GM21423 (cell line): ENCODE data around the gene PDHA1.

Experiments used
- ATAC-seq: cut with Tn5 transposase; IDR thresholded peaks from one replicate; pipeline ENCODE4 v1.9.1; 2021; ENCODE audit warnings: mild to moderate bottlenecking, moderate library complexity; ENCODE audit not compliant: unreplicated experiment

PDHA1 gene

DNA sequence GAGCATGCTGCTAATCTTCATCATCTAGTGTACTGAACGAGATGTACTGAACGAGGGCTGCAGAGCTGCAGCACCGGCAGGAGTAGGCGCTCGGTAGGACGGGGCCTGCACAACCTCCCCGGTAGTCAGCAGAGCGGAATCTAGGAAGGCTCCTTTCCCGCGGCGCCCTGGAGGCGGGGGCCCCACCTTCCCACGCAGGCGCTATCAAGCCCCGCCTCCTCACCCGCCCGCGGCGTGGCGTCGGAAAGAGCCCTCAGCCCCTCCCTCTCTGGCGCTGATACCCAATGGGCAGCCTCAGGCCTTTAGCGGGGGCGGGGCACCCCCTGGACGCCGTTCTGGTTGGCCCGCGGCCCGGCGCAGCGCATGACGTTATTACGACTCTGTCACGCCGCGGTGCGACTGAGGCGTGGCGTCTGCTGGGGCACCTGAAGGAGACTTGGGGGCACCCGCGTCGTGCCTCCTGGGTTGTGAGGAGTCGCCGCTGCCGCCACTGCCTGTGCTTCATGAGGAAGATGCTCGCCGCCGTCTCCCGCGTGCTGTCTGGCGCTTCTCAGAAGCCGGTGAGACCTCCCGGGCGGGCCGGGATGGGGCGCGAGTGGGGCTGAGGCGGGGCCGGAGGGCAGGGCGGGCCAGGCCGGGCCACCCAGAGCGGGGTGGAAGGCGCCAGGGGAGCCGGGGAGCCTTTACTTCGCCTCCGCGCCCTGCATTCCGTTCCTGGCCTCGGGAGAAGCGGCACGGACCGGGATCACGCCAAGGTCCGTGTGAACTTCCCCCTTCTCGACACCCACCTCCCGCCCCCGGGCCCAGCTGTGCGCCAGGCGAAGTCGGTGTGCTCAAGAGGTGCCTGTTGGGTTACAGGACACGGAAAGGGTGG, at the start of gene PDHA1:
Gene PDHA1, plus strand, starts transcription at position 393 of the 874 bp plus-strand sequence. Its CDS starts 111 bp downstream, at position 504.
- ATAC-seq: peak; percentile 98

DNA sequence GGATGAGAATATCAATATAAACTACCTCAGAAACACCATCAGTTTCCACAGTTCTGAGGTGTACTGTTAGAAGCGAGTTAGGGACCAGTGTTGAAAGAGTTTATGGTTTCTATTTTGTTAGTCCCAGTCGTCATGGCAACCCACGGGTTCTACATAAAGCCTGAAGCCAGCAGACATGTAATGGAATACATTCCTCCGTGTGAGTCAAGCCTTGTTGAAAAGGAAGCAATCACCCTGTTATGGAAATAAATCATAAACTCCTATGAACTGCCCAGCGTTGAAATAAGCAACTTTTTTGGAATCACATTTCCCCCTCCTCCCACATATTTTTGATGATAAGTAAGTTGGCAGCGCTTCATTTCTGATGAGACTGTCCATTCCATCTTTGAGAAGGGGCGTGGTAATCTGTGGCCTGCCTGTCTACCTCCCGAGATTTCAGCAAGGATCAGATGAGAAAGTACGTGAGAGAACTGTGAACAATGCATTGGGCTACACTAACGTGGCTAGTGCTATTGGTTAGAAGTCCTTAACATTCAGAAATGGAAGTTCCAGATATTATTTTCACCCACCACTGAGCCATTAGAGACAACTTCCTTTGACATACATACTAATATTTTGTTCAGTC, 40.4 kb upstream of the PDHA1 start:
- no peak for ATAC-seq

DNA sequence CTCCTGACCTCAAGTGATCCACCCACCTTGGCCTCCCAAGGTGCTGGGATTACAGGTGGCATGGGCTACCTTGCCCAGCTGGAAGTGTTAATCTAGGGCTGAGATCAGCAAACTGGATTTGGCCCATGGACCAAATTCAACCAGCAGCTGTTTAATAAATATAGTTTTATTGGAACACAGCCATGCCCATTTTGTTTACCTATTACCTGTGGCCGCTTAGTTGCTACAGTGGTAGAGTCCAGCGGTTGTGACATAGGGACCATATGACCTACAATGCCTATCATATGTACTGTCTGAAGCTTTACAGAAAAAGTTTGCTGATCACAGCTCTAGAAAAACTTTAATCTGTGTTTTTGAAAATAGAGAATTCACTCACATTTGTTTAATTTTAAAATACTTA, 17.2 kb upstream of the PDHA1 start:
- no peak for ATAC-seq

DNA sequence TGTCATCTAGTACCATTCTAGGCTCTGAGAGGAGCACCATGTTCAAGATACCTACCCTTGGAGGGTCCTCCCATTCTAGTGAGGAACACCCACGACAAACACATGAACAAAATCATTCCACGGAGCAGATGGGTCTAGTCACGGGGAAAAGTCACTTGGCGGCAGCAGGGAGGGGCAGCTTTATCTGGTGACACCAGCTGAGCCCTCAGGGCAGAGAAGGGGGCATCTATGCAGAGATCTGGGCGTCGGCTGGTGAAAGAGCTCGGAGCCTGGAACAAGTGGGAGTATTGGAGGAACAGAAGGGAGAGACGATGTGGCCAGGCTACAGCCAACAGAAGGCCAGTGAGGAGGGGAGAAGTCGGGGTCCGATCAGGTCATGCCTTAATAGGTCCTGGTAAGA, 11.9 kb upstream of the PDHA1 start:
- ATAC-seq: no peak

DNA sequence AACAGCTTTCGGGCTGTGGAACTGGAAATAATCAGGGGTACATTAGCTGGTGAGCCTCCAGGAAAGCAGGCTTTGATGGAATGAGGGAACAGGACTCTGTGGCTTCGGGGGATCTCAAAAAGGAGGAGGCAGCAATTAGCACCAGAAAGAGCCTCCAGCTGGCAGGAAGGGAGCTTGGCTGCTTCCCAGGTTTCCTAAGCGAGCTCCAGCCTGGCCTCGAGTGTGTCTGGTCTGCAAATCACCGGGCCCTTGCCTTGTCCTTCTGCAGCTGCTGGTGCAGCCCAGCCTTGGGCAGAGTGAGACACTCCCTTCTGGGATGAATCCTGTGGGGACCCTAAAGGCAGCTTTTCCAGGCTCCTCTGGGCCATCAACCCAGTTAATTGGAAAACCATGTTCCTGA, 10.7 kb upstream of the PDHA1 start:
- ATAC-seq: no peak

DNA sequence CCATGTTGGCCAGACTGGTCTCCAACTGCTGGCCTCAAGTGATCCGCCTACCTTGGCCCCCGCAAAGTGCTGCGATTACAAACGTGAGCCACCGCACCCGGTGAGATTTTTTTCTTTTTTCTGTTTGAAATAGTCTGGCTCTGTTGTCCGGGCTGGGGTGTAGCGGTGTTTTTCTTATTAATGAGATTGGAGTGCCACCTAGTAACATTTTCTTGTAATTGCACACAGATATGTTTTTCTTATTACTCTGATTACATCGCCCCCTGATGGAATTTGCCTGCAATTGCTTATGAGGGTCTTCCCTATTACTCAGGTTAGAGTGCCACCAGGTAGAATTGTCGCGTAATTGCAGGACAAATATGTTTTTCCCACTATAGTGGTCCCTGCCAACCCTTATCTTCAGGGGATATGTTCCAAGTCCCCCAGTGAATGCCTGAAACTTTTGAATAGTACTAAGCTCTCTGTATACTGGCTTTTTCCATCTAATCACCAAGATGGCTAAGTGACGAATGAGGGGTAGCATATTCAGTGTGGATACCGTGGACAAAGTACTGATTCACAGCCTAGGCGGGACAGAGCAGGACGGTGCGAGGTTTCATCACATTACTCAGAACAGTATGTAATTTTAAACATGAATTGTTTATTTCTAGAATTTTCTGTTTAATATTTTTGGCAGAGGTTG, 8.6 kb upstream of the PDHA1 start:
- no peak for ATAC-seq

DNA sequence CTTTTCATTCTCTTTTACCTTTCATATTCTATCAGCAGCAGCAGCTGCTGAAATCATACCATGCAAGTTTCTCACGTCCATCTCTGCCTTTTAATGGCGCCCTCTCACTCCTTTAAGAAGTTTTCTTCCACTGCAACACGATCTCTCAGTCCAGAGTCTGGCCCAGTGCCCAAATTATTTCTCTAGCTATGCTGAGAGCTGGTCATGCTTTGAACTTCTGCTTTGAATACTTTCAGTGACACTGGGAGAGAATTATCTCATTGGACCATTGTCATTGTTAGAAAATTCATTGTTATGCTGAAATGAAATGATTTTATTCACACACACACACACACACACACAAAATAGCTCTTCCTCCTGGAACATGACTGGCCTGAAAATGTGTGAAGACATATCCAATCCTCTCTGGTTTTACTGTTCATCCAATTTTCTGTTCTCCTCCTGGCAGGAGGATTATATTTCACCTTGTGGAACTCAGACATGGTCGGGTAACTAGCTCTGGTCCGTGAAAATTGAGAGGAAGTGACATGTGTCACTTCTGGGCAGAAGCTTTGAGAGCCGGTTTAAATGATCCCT, 1.3 kb upstream of the PDHA1 start:
- no peak for ATAC-seq

DNA sequence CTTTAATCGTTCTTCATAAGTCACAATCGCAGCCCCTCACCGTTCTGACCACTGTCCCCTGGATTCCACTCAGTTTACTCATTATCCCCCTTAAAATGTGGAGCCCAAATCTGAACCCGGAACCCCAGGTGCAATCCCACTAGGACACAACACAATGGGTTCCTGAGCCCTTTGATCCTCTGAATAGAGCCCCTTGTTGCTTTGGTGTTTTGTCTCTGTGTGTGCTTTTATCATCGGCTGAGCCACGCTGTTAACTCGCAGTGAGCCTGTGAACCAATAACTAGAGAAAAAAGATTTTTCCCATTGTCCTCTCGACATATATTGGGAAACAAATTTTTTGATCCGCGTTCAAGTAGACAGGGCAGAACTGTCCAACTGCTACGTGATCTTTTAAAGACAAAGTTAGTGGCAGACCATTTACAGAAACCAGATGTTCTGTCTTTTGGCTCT, 617 bp upstream of the PDHA1 start:
- ATAC-seq: no peak

DNA sequence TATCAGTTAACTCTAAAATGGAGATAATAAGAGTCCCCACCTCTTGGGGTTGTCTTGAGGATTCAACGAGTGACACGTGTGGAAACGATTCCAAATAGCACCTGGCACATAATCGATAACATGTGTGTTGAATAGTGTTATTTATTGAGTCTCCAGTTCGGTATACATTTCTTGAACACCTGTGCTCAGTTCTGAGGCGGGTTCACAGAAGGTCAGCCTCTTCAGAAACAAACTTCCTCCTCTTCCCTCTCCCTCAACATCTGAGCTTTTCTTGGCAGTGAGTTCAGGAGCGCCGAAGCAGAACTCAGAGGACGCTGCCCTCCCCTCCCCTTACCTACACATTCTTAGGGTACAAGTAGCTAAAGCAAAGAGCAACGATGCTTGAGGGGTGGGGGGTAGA, 934 bp downstream of the PDHA1 start:
- no peak for ATAC-seq

DNA sequence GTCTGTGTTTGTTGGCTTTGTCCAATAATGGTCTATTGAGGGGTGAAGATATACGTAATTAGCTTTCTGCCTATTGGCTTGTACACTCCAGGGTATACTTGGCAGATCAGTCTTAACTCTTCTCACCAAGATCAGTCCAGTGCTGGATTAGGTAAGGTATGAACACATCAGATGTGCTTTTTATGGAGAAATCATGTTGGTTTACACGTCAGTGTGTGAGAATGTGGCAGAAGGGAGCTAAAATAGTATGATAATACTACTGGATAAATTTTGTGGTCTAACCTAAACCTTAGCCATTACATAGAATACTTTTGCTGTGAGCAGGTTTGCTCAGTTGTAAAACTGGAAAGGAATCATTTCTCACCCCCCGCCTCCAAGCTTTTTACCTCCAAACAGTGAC, 4.2 kb downstream of the PDHA1 start:
- ATAC-seq: no peak

DNA sequence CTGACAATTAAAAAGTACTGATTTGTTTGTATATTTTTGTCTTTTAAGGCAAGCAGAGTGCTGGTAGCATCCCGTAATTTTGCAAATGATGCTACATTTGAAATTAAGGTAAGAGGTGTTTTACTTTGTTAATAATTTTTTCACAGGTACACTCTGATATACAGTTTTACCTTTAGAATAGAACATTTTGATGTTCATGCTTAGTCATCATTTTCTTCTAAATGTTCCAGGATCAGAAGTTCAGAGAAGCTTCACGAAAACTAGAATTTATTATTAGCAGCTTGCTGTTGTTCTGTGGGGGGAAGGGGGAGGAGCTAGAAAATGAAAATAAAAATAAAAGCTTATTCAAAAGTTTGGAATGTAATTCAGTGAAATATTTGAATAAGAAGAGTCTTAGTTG, 5.5 kb downstream of the PDHA1 start:
- no peak for ATAC-seq

DNA sequence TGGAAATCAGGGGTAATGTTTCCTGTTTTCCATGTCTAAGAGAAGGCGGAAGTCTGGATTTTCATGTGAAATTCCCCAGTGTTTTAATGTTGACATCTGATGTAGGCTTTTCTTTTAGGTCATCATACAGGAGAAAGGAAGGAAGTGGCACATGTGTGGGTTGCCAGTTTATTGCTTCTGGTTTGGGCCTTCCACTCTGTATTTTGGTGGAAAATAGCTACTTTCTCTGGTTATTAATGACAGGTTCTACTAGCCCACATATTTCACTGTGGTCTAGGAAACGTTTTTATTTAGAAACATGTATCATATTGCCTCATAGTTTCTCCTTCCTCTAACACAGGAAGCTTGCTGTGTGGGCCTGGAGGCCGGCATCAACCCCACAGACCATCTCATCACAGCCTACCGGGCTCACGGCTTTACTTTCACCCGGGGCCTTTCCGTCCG, 7.2 kb downstream of the PDHA1 start:
- ATAC-seq: peak; percentile 95

DNA sequence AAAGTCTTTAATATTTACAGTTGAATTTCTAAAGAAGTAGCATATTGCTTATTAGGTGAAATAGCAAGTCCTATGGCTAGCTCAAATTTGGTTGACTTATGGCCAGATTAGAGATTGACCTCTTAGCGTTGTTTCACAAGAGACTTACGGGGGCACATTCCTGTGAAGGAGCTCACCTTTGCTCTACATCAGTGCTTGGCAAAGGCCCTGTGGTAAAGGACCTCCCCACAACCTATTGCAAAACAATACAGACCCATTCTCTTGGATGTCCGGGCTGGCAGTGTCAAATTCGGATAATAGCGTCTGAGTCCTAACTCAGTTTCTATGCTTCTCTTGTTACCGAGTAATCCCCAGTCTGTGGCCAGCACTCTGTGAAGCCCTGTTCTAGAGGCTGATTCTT, 10.9 kb downstream of the PDHA1 start:
- no peak for ATAC-seq

DNA sequence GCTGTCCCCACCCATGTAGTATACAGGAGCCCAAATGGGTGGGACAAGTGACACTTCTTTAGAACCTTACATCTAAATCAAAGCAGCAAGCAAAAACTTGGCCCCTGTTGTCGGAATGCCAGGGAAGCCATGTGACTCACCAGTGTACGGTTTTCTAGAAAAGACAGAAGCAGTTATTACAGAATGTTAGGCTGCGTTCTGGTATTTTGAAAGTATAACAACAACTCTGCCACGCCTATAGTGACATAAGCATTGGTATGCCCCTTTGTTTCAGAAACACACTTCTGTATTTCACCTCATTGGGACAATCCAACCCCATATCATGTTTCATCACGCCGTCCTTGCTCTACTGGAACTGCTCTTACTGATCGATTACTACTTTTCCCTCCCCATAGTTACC, 14.8 kb downstream of the PDHA1 start:
- ATAC-seq: no peak

DNA sequence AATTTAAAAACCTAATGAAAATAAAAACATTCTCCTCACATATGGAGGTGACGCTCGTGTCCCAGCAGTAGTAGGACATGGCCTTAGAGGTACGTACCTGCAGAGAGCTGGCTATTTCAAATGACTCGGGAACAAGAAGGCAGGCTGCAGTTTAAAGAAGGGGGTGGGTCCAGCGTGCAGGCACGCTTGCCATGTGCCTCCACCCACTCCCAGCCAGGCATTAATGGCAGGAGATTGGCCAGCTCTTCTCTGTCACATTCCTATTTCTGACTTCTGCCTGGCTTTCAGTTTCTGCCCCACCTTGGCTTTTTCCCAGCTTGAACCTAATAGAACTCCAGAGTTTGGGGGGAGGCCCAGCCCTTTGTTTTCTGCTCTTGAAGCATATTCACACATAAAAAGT, 17.2 kb downstream of the PDHA1 start:
- no peak for ATAC-seq

DNA sequence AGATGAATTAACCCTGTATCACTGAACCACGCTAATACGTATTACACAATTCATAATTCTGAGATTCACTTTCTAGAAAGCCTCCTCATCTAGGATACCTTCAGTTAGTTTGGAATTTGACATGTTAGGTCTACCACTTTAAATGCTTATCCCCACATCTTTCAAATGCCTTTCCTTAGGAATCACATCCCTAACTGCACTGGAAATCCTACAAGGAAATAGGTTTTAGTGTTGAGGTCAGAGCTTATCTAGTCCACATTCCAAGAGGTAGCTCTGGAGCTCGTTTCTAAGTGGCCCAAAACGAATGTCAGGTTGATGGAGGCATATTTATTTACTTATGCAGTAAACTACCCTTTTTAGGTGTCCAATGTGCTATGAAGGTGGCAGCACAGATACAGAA, 18.0 kb downstream of the PDHA1 start:
- ATAC-seq: no peak

DNA sequence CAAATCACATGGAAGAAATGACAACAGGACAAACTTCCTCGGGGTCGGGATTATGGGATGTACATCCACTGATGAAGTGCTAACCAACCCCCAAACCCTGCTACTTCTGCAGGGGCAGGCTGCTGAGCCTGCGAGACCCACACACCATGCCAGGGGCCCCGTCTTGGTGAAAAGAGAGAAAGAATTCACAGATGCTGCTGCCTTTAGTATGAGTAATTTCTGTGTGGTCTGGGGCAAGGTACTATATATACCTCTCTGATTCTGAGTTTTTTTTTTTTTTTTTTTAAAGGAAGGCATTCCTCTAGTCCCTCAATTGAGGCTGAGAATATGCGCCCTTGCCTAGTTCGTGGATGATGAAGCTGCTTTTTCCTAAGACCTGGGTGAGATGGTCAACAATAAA, 24.8 kb downstream of the PDHA1 start:
- ATAC-seq: no peak

DNA sequence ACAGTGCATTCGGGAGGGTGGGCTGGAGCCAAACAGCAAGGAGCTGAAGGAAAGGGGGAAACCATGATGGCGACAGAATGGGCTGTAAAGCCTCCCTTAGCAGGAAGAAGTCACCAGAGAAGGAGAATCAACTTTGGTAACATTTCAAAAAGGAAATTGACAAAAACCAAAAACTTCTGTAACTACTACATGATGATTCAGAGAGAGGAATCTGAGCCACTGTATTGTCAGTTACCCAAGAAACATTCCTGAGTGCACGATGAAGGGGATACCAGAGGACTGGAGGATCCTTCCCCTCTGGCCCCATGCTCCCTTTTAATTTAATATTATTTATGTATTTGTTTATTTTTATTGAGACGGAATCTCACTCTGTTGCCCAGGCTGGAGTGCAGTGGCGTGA, 26.3 kb downstream of the PDHA1 start:
- ATAC-seq: no peak

DNA sequence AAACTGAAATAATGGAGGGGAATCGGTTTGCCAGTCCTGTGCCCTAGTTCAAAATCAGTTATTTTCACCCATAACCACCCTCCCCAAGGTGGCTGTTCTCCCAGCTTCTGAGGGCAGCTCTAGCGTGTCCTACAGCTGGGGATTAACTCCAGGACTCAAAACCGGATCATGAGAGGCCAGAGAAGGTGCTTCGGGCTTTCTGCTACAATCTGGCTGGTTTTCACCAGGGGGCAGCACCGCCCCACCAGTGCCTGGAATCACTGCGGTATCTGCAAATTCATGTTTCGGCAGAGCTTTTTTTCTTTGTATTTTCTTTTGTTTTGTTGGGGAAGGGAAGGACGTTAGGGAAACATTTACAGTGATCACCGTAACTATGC, 28.4 kb downstream of the PDHA1 start:
- peak; percentile 48 for ATAC-seq

DNA sequence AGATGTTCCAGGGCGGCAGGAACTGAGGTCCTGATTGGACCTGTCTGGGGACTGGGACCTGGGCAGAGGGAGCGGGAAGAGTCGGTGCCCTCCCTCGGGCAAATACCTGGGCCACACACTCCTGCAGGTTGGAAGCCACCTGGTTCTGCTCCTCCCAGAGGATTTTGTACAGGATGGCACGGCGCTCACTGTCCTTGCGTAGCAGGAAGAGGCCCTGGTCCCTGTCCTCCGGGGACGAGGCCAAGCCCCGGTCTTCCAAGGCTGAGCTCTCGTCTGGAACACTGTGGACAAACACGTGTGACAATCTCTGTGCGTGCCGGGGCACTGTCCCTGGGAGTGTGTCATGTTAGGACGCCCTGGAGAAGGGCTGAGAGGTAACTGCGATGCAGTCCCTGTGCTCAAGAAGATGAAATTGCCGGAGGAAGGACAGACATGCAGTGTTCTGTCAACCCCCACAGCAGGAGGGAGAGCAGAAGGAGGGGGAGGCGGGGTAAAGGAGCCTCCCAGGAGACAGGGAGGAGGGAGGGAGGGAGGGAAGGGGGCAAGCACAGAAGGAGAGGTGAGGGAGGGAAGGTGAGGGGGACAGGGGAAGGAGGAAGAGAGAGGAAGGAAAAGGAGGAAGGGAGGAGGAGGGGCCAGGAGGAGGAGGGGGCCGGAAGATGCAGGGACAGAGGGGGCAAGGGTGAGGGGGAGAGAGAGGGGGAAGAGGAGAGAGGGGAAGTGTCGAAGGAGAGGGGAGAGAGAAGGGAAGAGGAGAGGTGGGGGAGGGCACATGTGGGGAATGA, 29.0 kb downstream of the PDHA1 start:
- peak; percentile 28 for ATAC-seq
